GM19239 (cell line): ENCODE data around the gene MCEE.
"Not testable (repeated sequence)": the region's sequence is repeated elsewhere in the genome, so short reads cannot be mapped to it uniquely, and the experiment has no call there.

Experiments used
- DNase-seq: peaks from one replicate; pipeline ENCODE4 v3.0.0; 2011; ENCODE audit warnings: low spot score; ENCODE audit not compliant: insufficient read length
- FAIRE-seq: peaks from 2 replicates; lab custom pipeline; 2011; peaks lifted over from hg19 to GRCh38; lab: Jason Lieb, UNC

The MCEE gene

GRCh38 chr2:71083752-71084312 is 46.2 kb downstream of the MCEE start:
- not testable (repeated sequence) for FAIRE-seq, DNase-seq

GRCh38 chr2:71083297-71083696 is 46.7 kb downstream of the MCEE start:
- not testable (repeated sequence) for DNase-seq
- peak; percentile 51 for FAIRE-seq

GRCh38 chr2:71082402-71083252 is 47.4 kb downstream of the MCEE start:
- DNase-seq (no peak), FAIRE-seq (no peak)

- FAIRE-seq = no peak
- DNase-seq = no peak
Measured at GRCh38 chr2:71078624-71079023, 51.4 kb downstream of the MCEE start.

- DNase-seq = no peak
- FAIRE-seq = no peak
Measured at GRCh38 chr2:71074893-71075395, 55.1 kb downstream of the MCEE start.

GRCh38 chr2:71073475-71073874 is 56.6 kb downstream of the MCEE start:
- DNase-seq (no peak), FAIRE-seq (no peak)

GRCh38 chr2:71072492-71072891 is 57.5 kb downstream of the MCEE start:
- DNase-seq (no peak), FAIRE-seq (no peak)

GRCh38 chr2:71071681-71072398 is 58.2 kb downstream of the MCEE start:
- DNase-seq (no peak), FAIRE-seq (peak; percentile 91)

- FAIRE-seq = peak; percentile 55
- DNase-seq = no peak
Measured at GRCh38 chr2:71070294-71071093, 59.5 kb downstream of the MCEE start.

- FAIRE-seq = no peak
Measured at GRCh38 chr2:71069376-71069775, 60.7 kb downstream of the MCEE start.

GRCh38 chr2:71068218-71069035 is 61.6 kb downstream of the MCEE start, which contains the start of gene NAGK:
Gene NAGK, plus strand, starts transcription at chr2:71068648. Its CDS starts 36 bp downstream, at chr2:71068684.
- DNase-seq = peak; percentile 74
- peak; percentile 92 for FAIRE-seq

More at GRCh38 chr2:71069376-71069775, 60.7 kb downstream of the MCEE start:
- DNase-seq = no peak

GRCh38 chr2:71067567-71068217 is 62.3 kb downstream of the MCEE start:
- no peak for DNase-seq
- FAIRE-seq = no peak

GRCh38 chr2:71066856-71067255 is 63.2 kb downstream of the MCEE start:
- no peak for FAIRE-seq

GRCh38 chr2:71064754-71065621 is 65.0 kb downstream of the MCEE start:
- DNase-seq (no peak), FAIRE-seq (peak; percentile 83)

More at GRCh38 chr2:71066856-71067255, 63.2 kb downstream of the MCEE start:
- DNase-seq = no peak

- no peak for DNase-seq
Measured at GRCh38 chr2:71064110-71064611, 65.9 kb downstream of the MCEE start.

GRCh38 chr2:71063216-71063615 is 66.8 kb downstream of the MCEE start:
- no peak for DNase-seq

More at GRCh38 chr2:71064110-71064611, 65.9 kb downstream of the MCEE start:
- FAIRE-seq = peak; percentile 53

GRCh38 chr2:71060871-71061270 is 69.2 kb downstream of the MCEE start:
- DNase-seq = no peak
- no peak for FAIRE-seq

More at GRCh38 chr2:71063216-71063615, 66.8 kb downstream of the MCEE start:
- peak; percentile 94 for FAIRE-seq
